Lower leg skin (tissue), 4 donors: ENCODE measurements around the gene TMEM9. TPM values are rescaled to one million over a fixed set of nuclear protein-coding genes. Genes with fewer than 3 reads are reported as not detected.

Experiments used
- DNase-seq, 2 donors: peaks; one replicate each; pipeline ENCODE4 v3.0.0-alpha.2; 2019; ENCODE audit warnings: low spot score in 2 of 2
- H3K4me3 ChIP-seq: fragments of 200-600 bp; sonication (generic); 2 replicates; pipeline ENCODE4 v1.5.1; 2017; ENCODE audit warnings: mild to moderate bottlenecking, low read depth; ENCODE audit not compliant: poor library complexity, severe bottlenecking
- POLR2A ChIP-seq, 2 donors: fragments of 450-650 bp; IDR thresholded peaks; one replicate each; pipeline ENCODE4 v1.6.1; 2016 to 2017; ENCODE audit warnings: antibody characterized with exemption in 2 of 2, mild to moderate bottlenecking in 1 of 2, moderate library complexity in 1 of 2
- WGBS, 2 donors: methylation state at CpG; one replicate each; pipeline ENCODE4 v1.1.5; 2018; 5-methylcytosine and 5-hydroxymethylcytosine counted together
- intact Hi-C: fragments of 100-400 bp; cut with DNase I; formaldehyde crosslinking; loops from one replicate; pipeline ENCODE4 v1.15.0; 2023; ENCODE audit warnings: low total_unique reads
- total RNA-seq, 4 donors: library from RNA; depleted of rRNA; stranded (reverse); fragments of >200 nt; gene quantifications; one replicate each; pipeline ENCODE4 v1.1.0, GENCODE V29; 2016
- TF ChIP-seq, protein P1 (sequence below), 3 donors: fragments of 450-650 bp; IDR thresholded peaks; one replicate each; pipeline ENCODE4 v1.5.1; 2016; ENCODE audit warnings: antibody characterized with exemption in 3 of 3, mild to moderate bottlenecking in 3 of 3, moderate library complexity in 2 of 3

The TMEM9 gene
- total RNA-seq, 4 donors from 2014 or later: 32.3 to 48.5 (median 45.9) TPM

DNA sequence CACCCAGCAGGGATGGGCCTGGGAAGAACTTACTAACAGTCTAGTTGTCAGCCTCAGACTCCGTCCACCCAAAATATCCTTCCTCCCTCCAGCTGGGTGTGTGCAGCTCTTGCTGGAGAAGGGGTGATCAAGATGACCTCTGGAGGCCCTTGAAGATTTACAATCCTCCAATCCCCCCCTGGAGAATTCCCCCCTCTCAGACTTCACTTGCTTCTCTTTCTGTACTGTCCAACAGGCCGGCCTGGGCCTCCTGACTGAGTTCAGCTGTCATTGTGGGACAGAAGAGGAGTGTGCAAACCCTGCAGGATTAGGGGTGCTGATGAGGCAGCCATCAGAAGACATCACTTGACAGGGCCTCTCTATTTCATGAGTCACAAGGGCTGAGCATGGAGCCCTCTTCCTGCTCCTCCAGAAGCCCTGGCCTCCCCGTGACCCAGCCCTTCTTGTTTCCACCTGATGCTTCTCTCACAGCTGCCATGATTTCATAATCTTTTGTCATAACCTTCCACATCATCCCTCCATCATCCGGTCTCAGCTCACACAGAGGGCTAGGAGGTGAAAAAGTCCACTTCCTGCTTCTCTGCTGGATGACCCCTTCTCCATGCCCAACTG, 18.8 kb upstream of the TMEM9 start:
- H3K4me3 ChIP-seq: no peak overlapping the region
- TF ChIP-seq POLR2A (IDR thresholded peaks at IDR 0.05): no peak
- TF ChIP-seq, protein P1, sequence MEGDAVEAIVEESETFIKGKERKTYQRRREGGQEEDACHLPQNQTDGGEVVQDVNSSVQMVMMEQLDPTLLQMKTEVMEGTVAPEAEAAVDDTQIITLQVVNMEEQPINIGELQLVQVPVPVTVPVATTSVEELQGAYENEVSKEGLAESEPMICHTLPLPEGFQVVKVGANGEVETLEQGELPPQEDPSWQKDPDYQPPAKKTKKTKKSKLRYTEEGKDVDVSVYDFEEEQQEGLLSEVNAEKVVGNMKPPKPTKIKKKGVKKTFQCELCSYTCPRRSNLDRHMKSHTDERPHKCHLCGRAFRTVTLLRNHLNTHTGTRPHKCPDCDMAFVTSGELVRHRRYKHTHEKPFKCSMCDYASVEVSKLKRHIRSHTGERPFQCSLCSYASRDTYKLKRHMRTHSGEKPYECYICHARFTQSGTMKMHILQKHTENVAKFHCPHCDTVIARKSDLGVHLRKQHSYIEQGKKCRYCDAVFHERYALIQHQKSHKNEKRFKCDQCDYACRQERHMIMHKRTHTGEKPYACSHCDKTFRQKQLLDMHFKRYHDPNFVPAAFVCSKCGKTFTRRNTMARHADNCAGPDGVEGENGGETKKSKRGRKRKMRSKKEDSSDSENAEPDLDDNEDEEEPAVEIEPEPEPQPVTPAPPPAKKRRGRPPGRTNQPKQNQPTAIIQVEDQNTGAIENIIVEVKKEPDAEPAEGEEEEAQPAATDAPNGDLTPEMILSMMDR (IDR thresholded peaks at IDR 0.05): no peak
- intact Hi-C loops: no loop called here
- peak in 1 of 2 donors; percentile 77 for DNase-seq
- 66 to 90% methylated on average over 4 of the region's 4 CpGs for WGBS, 2 donors

- intact Hi-C loops: no loop called here
- no peak for TF ChIP-seq POLR2A (IDR thresholded peaks at IDR 0.05)
- TF ChIP-seq, protein P1 (IDR thresholded peaks at IDR 0.05): no peak
- 91 to 94% methylated on average over 4 of the region's 4 CpGs for WGBS, 2 donors
- DNase-seq: peak in 1 of 2 donors; percentile 52
- H3K4me3 ChIP-seq: no peak overlapping the region
Measured at GRCh38 chr1:201172326-201172725, 18.1 kb upstream of the TMEM9 start.

DNA sequence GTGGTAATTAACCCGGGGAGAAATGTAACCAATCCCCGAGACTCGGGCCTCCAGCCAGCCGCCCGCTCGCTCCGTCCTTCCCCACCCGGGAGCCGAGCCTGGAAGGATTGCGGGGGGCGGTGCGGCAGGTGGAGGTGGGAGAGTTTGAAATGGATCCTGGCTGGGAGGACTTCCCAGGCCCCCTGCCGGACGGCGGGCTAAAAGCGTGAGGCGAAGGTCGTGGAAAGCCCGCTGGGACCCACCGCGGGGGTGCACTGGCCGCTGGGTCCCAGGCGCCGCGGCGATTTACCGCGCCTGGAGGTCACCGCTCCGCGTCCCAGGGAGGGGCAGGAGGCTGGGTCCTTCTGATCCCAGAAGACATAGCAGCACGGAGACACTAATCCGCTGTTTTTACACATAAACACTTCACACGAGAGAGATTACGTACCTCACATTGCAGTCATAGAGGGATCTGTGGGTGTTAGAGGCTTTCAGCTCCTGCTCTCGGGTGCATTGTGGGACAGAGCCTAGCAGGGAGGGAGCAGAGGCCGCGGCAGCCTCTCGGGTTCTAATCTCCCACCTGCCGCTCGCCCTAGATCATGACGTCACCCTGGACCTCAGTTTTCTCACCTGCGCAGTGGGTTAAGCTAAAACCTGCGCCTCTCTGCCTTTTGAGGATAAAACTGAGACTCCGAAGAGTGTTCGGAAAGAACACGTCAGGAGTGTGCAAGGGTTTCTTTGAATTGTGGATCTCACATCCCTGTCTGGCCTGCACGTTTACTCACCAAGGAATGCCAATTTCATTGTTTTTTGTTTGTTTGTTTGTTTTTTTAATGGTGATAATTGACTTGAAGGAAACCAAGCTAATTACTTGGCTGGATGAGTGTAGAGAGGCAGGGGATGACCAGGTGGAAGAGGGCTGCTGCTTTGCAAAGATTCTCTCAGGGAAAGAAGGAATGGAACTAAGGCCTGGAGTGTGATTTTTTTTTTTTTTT, 17.1 kb upstream of the TMEM9 start:
- H3K4me3 ChIP-seq: peak overlapping the region; percentile 31
- intact Hi-C loops: no loop called here
- peak in 1 of 2 donors; percentile 87 for DNase-seq
- 17 to 21% methylated on average over 34 of the region's 48 CpGs for WGBS, 2 donors
- no peak for TF ChIP-seq POLR2A (IDR thresholded peaks at IDR 0.05)
- TF ChIP-seq, protein P1 (IDR thresholded peaks at IDR 0.05): no peak

DNA sequence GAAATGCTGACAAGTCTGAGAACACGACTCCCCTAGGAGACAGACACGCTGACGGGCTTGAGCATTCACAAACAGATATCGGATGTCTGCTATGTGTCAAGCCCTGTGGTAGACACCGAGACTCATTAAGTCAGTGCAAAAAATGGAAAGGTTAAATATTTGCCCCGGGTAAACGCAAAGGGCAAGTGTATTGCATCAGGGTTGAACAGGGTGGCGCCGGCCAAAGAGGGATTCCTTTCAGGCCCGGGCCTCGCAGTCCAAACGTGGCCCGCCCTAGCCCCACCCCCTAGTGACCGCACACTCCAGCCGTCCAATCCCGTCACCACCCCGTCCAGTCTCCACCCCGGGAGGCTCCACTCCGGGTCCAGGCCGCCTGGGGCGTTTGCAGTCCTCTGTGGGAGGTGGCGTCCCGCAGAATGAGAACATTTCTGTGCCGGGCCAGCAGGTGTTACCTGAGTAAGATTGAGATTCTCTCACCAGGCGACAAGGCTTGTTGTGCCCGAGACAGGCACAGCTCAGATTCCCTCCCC, 16.3 kb upstream of the TMEM9 start:
- DNase-seq: peak; percentile 92 to 98
- TF ChIP-seq, protein P1 (IDR thresholded peaks at IDR 0.05): no peak
- no peak for TF ChIP-seq POLR2A (IDR thresholded peaks at IDR 0.05)
- WGBS, 2 donors: 5 to 10% methylated on average over 19 to 24 of the region's 26 CpGs
- intact Hi-C loops: no loop called here
- H3K4me3 ChIP-seq: peak overlapping the region; percentile 31

DNA sequence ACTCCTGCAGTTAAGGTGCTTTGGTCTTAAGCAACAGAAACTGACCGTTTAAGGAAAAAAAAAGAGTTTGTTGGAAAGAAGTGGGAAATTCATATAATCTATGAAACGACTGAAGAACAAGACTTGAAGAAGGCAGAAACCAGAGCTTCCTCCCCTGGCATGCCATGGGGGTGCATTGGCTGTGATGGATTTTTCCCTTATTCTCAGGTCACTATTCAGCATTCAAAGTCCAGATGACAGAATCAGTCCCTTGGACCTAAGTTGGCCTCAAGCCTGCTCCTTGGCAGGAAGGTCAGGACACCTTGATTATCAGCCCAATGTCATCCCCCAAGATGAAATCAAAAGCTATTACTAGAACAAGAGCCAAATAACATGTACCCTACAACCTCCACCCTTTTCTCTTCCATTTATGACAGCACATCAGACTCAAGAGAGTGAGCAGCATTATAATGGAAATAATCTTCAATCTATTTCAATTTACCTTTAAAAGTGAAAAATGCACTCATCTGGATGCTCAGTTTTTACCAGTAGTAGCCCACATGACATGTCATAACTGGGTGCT, 15.8 kb upstream of the TMEM9 start:
- TF ChIP-seq, protein P1 (IDR thresholded peaks at IDR 0.05): no peak
- TF ChIP-seq POLR2A (IDR thresholded peaks at IDR 0.05): no peak
- DNase-seq: peak in 1 of 2 donors; percentile 65
- intact Hi-C loops: no loop called here
- no peak overlapping the region for H3K4me3 ChIP-seq
- 82 to 93% methylated on average over 2 of the region's 2 CpGs for WGBS, 2 donors
